NCI-H1436 (cell line): ENCODE data around the gene BEND3.
"Not testable (repeated sequence)": the region's sequence is repeated elsewhere in the genome, so short reads cannot be mapped to it uniquely, and the experiment has no call there.

Source experiments
- DNase-seq: peaks from one replicate; lab custom pipeline; 2025; lab: John Stamatoyannopoulos, UW

The BEND3 gene

GRCh38 chr6:107114926-107115694 lies at the start of gene BEND3:
TSS of gene BEND3 (minus strand) at chr6:107115515. CDS start at chr6:107099285, 16,230 bp downstream.
- DNase-seq = peak; percentile 45

GRCh38 chr6:107164299-107164698 lies 49.0 kb upstream of the BEND3 start:
- DNase-seq = not testable (repeated sequence)

- DNase-seq = no peak
Observed at GRCh38 chr6:107161521-107161920, 46.2 kb upstream of the BEND3 start.

- no peak for DNase-seq
Observed at GRCh38 chr6:107156617-107157016, 41.3 kb upstream of the BEND3 start.

- DNase-seq = no peak
Observed at GRCh38 chr6:107154801-107155160, 39.5 kb upstream of the BEND3 start.

- peak; percentile 39 for DNase-seq
Observed at GRCh38 chr6:107154131-107154800, 39.0 kb upstream of the BEND3 start.

- peak; percentile 24 for DNase-seq
Observed at GRCh38 chr6:107152638-107153430, 37.5 kb upstream of the BEND3 start.

GRCh38 chr6:107144666-107145065 lies 29.4 kb upstream of the BEND3 start:
- no peak for DNase-seq

GRCh38 chr6:107144014-107144413 lies 28.7 kb upstream of the BEND3 start:
- DNase-seq = no peak

- DNase-seq = no peak
Observed at GRCh38 chr6:107140581-107140980, 25.3 kb upstream of the BEND3 start.

- not testable (repeated sequence) for DNase-seq
Observed at GRCh38 chr6:107136324-107136723, 21.0 kb upstream of the BEND3 start.

- DNase-seq = not testable (repeated sequence)
Observed at GRCh38 chr6:107135048-107135680, 19.8 kb upstream of the BEND3 start.

- DNase-seq = peak; percentile 24
Observed at GRCh38 chr6:107132330-107132954, 17.1 kb upstream of the BEND3 start.

- no peak for DNase-seq
Observed at GRCh38 chr6:107129370-107129925, 14.1 kb upstream of the BEND3 start.

- DNase-seq = no peak
Observed at GRCh38 chr6:107128577-107128976, 13.3 kb upstream of the BEND3 start.

GRCh38 chr6:107128175-107128574 lies 12.9 kb upstream of the BEND3 start:
- no peak for DNase-seq

- no peak for DNase-seq
Observed at GRCh38 chr6:107125771-107126170, 10.5 kb upstream of the BEND3 start.

GRCh38 chr6:107124934-107125348 lies 9.6 kb upstream of the BEND3 start:
- peak; percentile 9 for DNase-seq

- DNase-seq = no peak
Observed at GRCh38 chr6:107123501-107123900, 8.2 kb upstream of the BEND3 start.

GRCh38 chr6:107122748-107123147 lies 7.4 kb upstream of the BEND3 start:
- DNase-seq = no peak

GRCh38 chr6:107121964-107122495 lies 6.7 kb upstream of the BEND3 start:
- no peak for DNase-seq
